RPMI8226 (cell line): ENCODE measurements around the gene MARK4.

Experiments
- DNase-seq: peaks from one replicate; pipeline ENCODE4 v3.0.0-alpha.2; 2015

MARK4 gene

DNA sequence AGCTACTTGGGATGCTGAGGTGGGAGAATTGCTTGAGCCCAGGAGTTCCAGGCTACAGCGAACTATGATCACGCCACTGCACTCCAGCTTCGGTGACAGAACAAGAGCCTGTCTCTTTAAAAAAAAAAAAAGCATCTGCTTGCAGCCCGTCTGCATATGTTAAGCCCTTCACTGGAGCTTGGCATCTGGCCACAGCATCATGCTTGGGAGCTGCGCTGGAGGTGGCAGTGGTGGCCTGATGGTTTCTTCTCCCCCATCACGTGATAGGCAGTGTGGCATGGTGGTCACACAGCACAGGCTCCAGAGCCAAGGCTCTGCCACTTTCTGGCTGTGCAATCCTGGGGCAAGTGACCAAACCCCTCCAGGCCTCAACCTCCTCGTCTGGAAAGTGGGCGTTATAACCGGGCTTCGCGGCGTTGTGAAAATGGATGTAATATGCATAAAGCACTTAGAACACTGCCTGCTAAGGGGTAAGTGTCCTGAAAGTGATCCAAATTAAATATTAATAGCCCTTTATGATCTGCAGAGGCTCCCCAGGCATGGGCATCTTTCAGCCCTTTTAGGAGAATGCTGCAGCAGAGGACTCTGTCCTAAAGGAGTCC is 24.4 kb downstream of the MARK4 start:
- DNase-seq, result no peak

DNA sequence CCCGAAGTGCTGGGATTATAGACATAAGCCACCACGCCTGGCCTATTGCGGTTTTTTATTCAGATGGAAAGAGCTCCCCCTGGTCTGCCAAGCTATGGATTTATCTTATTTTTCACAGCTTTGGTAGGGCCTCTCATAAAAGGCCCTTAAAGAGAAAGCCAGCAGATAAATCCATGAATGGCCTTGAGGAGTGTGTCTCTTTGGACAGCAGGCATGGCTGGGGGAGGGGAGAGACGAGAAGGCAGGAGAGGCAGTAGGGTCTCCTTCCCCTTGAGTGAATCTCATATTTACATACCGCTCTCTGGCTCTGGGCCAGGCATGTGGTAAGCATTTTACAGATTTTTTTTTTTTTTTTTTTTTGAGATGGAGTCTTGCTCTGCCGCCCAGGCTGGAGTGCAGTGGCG is 25.2 kb downstream of the MARK4 start:
- DNase-seq, result peak; percentile 16

DNA sequence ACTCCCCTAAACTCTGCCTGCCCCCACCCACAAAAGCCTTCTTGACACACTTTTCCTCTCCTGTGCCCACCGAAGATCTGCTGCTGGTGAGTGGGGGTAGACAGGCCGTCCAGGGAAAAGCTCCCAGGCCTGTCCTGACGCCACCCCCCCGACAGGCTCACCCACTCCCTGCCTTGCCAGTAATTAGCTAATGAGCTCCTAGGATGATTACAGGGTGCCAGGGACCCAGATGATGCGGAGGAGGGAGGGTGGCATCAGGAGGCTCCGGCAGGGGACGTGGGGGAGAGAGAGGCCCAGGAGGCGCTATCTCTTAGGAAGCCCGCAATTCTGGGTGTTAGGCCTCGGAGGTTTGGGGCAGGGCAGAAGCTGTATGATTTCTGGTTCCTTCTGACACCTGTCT is 27.0 kb downstream of the MARK4 start:
- DNase-seq, result no peak

- no peak for DNase-seq
Measured at GRCh38 chr19:45279587-45280192, 28.6 kb downstream of the MARK4 start.

- no peak for DNase-seq
Measured at GRCh38 chr19:45280471-45280961, 29.4 kb downstream of the MARK4 start.

DNA sequence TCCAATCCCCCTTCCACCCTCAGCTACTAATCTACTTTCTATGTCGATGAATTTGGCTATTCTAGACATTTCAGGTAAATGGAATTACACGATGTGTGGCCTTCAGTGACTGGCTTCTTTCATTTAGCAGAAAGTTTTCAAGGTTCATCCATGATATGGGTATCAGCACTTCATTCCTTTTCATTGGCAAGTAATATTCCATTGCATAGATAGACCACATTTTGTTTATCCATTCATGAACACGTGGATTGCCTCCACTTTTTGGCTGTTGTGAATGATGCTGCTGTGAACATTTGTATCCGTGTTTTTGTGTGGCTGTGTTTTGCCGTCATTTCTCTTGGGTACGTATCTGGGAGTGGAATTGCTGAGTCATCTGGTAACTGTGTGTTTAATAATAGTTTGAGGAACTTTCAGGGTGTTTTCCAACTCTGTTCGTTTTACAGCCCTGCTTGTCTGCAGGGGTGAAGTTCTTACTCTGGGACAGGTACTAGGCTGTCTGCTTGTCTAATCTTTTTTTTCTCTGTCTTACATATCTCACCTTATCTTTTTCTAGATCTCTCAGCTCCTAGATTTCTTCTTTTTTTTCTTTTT is 32.5 kb downstream of the MARK4 start:
- no peak for DNase-seq

GRCh38 chr19:45290381-45290931 is 39.4 kb downstream of the MARK4 start:
- no peak for DNase-seq

DNA sequence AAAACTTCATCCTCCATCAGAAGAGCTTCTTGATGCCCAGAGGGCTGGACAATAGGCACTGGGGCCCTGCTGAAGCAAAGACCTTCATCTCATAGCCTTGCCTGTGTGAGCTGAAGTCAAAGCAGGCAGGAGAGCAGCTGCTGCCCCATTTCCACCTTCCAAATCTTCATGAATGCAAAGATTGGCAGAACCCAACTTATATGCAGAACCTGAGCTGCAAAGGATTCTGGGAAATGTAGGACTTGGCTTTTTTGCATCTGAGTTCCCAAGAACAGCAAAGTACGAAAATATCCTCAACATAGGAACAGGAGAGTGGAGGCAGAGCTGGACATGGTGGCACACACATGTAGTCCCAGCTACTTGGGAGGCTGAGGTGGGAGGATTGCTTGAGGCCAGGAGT is 40.8 kb downstream of the MARK4 start:
- no peak for DNase-seq

DNA sequence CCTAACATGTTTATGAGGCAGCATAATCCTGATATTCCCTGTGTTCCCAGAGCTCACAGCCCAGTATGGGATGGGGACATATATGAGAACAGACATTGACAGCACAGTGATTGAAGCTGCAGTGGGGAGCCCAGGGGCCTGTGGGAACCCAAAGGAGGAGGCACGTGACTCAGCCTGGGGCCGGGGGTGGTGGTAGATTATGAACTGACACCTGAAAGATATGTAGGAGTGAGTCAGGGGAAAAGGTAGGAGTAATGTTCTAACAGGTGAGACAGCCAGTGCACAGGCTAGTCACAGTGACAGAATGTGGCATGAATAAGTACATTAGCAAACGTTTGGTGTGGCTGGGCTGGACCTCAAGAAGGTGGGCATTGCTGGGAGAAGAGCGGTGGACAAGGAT is 42.6 kb downstream of the MARK4 start:
- DNase-seq, result no peak

GRCh38 chr19:45294291-45295029 is 43.4 kb downstream of the MARK4 start:
- DNase-seq, result no peak

DNA sequence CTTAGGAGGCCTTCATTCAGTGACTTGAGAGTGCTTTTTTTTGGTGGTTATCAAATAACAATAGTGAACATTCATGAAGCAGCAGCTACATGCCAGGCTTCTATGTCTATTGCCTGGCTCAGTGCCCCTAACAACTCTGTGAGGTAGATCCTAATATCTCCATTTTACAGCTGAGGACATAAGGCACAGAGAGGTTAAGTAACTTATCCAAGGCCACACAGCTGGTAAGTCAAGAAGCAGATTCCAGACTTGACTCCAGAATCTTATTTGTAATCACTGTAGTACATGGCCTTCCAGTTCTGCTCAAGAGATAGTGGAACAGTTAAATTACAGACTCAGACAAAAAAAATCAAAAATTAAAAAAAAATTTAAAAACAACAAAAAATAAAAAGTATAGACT is 44.8 kb downstream of the MARK4 start:
- no peak for DNase-seq

GRCh38 chr19:45296355-45296754 is 45.3 kb downstream of the MARK4 start:
- no peak for DNase-seq

GRCh38 chr19:45297674-45298073 is 46.6 kb downstream of the MARK4 start:
- DNase-seq, result no peak

DNA sequence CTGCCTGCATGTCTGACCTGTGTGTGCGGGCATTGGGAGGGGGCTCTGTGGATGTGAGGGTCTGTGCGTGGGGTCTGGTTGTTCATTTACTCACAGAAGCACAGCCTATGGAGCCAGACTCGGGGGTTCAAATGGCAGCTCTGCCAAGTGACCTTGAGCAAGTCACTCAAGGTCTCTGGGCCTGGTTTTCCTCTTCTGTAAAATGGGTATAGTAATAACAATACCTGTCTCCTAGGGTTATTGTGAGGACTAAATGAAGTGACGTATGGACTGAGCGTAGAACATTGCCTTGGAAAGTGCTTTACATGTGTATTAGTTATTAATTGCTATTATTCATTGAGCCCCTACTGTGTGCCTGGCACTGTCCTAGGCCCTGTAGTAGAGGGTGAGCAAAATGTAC is 47.2 kb downstream of the MARK4 start:
- DNase-seq, result no peak

- no peak for DNase-seq
Measured at GRCh38 chr19:45299719-45300118, 48.6 kb downstream of the MARK4 start.

DNA sequence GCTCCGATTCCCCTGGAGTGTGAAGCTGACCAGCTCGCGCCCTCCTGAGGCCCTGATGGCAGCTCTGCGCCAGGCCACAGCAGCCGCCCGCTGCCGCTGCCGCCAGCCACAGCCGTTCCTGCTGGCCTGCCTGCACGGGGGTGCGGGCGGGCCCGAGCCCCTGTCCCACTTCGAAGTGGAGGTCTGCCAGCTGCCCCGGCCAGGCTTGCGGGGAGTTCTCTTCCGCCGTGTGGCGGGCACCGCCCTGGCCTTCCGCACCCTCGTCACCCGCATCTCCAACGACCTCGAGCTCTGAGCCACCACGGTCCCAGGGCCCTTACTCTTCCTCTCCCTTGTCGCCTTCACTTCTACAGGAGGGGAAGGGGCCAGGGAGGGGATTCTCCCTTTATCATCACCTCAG is 51.3 kb downstream of the MARK4 start:
- no peak for DNase-seq

GRCh38 chr19:45303269-45304060 is 52.4 kb downstream of the MARK4 start:
- no peak for DNase-seq

DNA sequence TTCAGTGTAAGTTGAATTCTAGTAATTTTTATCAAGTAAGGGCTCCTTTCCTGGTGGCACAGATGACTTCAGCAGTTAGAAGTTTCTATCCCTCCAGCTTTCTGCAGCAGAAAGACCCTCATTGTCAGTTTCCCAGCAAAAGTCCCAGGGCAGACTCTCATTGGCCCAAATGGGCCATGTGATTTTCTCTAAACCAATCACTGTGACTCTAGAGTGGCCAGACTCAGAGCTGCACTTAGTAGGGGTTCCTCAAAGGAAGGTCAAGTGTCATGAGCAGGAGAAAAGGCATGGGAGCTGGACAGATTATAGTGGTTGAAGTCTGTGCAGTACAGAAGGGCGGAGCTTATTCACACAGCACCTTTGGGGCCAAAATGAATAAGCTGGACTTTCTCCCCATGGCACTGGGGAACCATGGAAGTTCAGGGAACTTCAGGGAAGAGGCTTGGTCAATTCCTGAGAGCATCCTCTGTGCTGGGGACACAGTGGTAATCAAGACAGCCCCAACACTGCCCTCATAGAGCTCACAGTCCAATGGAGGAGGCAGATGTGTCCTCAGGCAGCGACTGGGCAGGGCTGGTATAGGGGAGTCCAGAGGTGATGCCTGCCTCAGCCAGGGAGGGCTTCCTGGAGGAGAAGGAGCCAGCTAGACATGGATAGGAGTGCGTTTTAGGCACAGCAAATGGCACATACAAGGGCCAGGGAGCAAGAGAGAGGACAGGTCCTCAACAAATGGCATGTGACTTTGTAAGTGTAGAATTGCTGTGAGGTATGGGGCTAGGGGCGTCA is 53.3 kb downstream of the MARK4 start:
- no peak for DNase-seq

DNA sequence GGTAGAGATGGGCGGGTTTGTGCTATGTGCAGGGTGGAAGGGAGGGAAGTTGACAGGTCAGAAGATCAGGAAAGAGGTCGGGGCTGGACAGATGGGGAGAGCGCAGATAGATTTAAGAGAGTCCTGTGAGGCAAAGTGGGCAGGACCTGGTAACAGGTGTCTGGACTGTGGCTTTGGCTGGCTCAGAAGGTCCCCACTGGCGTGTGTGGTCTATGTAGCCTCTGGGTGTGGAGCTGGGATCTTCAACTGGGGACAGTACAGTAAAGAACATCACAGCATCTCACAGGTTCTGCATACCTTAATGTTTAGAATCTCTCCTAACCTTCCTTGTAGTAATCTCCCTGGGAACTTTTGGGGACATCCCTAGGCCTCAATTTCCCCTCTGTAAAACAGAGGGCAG is 53.9 kb downstream of the MARK4 start:
- DNase-seq, result no peak

DNA sequence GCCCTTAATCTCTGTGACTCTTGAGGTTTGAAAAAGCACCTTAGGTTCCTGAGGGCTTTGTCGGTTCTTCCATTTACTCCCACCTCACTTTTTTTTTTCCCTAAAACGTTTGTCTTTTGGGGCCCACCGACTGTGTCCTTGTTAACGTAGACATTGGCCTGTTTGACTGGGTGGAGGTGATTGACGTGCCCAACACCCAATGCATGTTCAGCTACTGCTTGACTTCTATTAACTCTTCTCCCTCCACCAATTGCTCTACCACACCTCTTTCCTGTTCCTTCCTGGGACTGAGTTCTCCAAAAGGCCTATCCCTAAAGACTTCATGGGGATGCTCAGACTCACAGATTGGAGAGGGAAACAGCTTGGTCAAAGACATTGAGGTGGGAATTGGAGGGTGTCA is 54.4 kb downstream of the MARK4 start:
- DNase-seq, result no peak

DNA sequence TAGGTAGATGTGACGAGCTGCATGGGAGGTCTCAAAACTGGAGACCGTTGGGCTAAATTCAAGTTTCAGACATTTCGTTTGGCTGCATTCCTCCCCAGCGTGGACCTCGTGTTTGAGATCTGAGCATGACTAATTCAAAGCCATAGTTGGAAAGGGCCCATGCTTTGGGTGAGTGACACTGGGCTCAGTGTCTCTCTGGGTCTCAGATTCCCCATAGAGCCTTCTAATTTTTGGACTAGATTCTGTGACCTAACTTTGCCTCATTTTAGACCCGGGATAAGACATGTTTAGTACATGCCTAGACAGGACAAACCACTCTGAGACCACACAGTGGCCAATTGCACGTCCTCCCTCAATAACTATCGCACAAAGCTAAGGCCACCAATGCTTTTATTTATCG is 55.0 kb downstream of the MARK4 start:
- DNase-seq, result no peak

DNA sequence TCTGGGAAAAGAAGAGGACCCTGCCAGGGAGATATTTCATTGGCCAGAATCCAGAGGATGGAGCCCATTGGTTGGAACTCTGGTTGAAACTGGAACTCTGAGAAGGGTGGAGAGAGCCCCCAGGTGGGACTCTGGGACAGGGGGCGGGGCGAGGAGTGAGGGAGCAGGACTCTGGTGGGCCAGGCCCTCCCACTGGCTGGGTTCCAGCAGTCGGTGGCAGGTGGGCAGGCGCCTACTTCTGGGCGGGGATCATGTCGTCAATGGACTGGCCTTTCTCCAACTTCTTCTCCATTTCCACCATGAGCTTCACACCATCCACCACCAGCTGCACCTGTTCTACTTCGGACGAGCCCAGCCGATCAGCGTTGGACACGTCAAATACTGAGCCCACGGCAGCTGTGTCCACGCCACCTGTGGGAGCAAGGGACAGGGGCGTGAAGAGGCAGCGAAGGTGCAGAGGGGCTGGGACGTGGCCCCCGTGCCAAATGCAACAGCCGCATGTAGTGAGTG is 55.5 kb downstream of the MARK4 start:
- no peak for DNase-seq
